Caco-2 (cell line): ENCODE measurements around the gene ZNF511. TPM values are rescaled to one million over a fixed set of nuclear protein-coding genes. Genes with fewer than 3 reads are reported as not detected.

Experiments
- BruUV-seq: library from RNA; stranded (reverse); fragments of 400-500 nt; replicated peaks from 2 replicates; lab custom pipeline; 2021; lab: Mats Ljungman, UMichigan
- CTCF ChIA-PET: fragments of 300-600 bp; sonication (Branson Sonifier 250); formaldehyde crosslinking; loops from one replicate; lab custom pipeline; 2022; ENCODE audit warnings: antibody characterized with exemption; lab: Charles Lee
- POLR2A ChIA-PET: fragments of 300-600 bp; sonication (Branson Sonifier 250); formaldehyde crosslinking; loops from one replicate; lab custom pipeline; 2022; ENCODE audit warnings: antibody characterized with exemption; lab: Charles Lee
- DNase-seq, 2 experiments: peaks; one replicate each; pipeline versions ENCODE4 v3.0.0 to v3.0.0-alpha.2; 2020 to 2022
- H3K27me3 ChIP-seq: replicated peaks from 2 replicates; pipeline ENCODE4 v1.6.0; 2011; ENCODE audit warnings: low read length; ENCODE audit not compliant: control insufficient read depth, insufficient read depth
- H3K36me3 ChIP-seq: 2 replicates; pipeline ENCODE4 v1.5.1; 2011; ENCODE audit warnings: low read length; ENCODE audit not compliant: control insufficient read depth, insufficient read depth
- H3K4me1 ChIP-seq: fragments of 250-450 bp; sonication (Bioruptor Pico); 2 replicates; pipeline ENCODE4 v1.5.1; 2020; ENCODE audit warnings: mild to moderate bottlenecking
- H3K4me3 ChIP-seq: 2 replicates; pipeline ENCODE4 v1.5.1; 2011; ENCODE audit warnings: low read depth, mild to moderate bottlenecking, control low read depth, low read length
- H3K9me3 ChIP-seq: fragments of 250-450 bp; sonication (Bioruptor Pico); 2 replicates; pipeline ENCODE4 v1.5.1; 2020; ENCODE audit warnings: mild to moderate bottlenecking, moderate library complexity
- H3K27ac Mint-ChIP-seq: one replicate; pipeline ENCODE4 v1.8.0; 2022; ENCODE audit warnings: mixed read lengths; ENCODE audit not compliant: unreplicated experiment
- H3K27me3 Mint-ChIP-seq: one replicate; pipeline ENCODE4 v1.8.0; 2022; ENCODE audit warnings: mixed read lengths; ENCODE audit not compliant: insufficient read depth, unreplicated experiment
- H3K36me3 Mint-ChIP-seq: one replicate; pipeline ENCODE4 v1.8.0; 2022; ENCODE audit warnings: mild to moderate bottlenecking, mixed read lengths; ENCODE audit not compliant: insufficient read depth, unreplicated experiment
- H3K4me1 Mint-ChIP-seq: one replicate; pipeline ENCODE4 v1.8.0; 2022; ENCODE audit warnings: low read depth, mixed read lengths; ENCODE audit not compliant: unreplicated experiment
- H3K4me3 Mint-ChIP-seq: one replicate; pipeline ENCODE4 v1.8.0; 2022; ENCODE audit warnings: mild to moderate bottlenecking, moderate library complexity, mixed read lengths; ENCODE audit not compliant: unreplicated experiment
- H3K9me3 Mint-ChIP-seq: one replicate; pipeline ENCODE4 v1.8.0; 2022; ENCODE audit warnings: mixed read lengths; ENCODE audit not compliant: unreplicated experiment
- CTCF ChIP-seq, 2 experiments: fragments of 200-600 bp in 1 of 2; IDR thresholded peaks; 1 replicate in 1 of 2; 2 replicates in 1 of 2; pipeline versions ENCODE4 v1.5.1 to v1.8.0; 2011 to 2022; ENCODE audit warnings: antibody characterized with exemption in 1 of 2, control low read depth in 1 of 2, inconsistent platforms in 1 of 2, low read depth in 1 of 2, low read length in 1 of 2, mild to moderate bottlenecking in 1 of 2, moderate library complexity in 1 of 2; ENCODE audit not compliant: insufficient read depth in 1 of 2, severe bottlenecking in 1 of 2, unreplicated experiment in 1 of 2
- intact Hi-C: fragments of 100-400 bp; cut with micrococcal nuclease; formaldehyde crosslinking; loops from one replicate; pipeline ENCODE4 v1.10.0; 2022; ENCODE audit not compliant: unreplicated experiment
- total RNA-seq: library from RNA; stranded (reverse); gene quantifications from 2 replicates; pipeline ENCODE4 v1.2.3, GENCODE V29; 2022

Gene ZNF511
- total RNA-seq, 1 experiment from 2014 or later: 98.5 TPM

- H3K4me3 Mint-ChIP-seq: peak overlapping the region; percentile 66
Measured at GRCh38 chr10:133329491-133330202, 20.9 kb downstream of the ZNF511 start.

GRCh38 chr10:133332936-133333699, 24.4 kb downstream of the ZNF511 start:
- Histone ChIP-seq H3K36me3 (no peaks in the 10 kb centered on the region), H3K4me1 (peaks cover 22% of the 10 kb centered on the region), H3K27me3 (peaks cover 7% of the 10 kb centered on the region), H3K9me3 (peaks cover 9% of the 10 kb centered on the region), H3K4me3 (no peak overlapping the region)
- H3K27me3 Mint-ChIP-seq: peaks cover 32% of the 10 kb centered on the region
- H3K36me3 Mint-ChIP-seq: peaks cover 11% of the 10 kb centered on the region
- H3K27ac Mint-ChIP-seq: no peak overlapping the region
- no peaks in the 10 kb centered on the region for H3K9me3 Mint-ChIP-seq
- no peak for DNase-seq
- H3K4me3 Mint-ChIP-seq: no peak overlapping the region
- CTCF ChIA-PET: interaction anchor here (1.0 kb wide), 1 partner anchor 25 kb away, joined by 3 read pairs; the partner anchor contains the start of gene FUOM
- POLR2A ChIA-PET: no interaction called here
- intact Hi-C loops: no loop called here
- no TSS peak for BruUV-seq
- TF ChIP-seq CTCF (IDR thresholded peaks at IDR 0.05; ENCODE audit: insufficient read depth in 1 of 2, low read depth in 1 of 2, low read length in 1 of 2, severe bottlenecking in 1 of 2, unreplicated experiment in 1 of 2): no peak
- H3K4me1 Mint-ChIP-seq: no peaks in the 10 kb centered on the region

More at GRCh38 chr10:133329491-133330202, 20.9 kb downstream of the ZNF511 start:
- DNase-seq: peak; percentile 88 to 93
- H3K36me3 ChIP-seq: no peaks in the 10 kb centered on the region
- no TSS peak for BruUV-seq
- Mint-ChIP-seq H3K9me3 (no peaks in the 10 kb centered on the region), H3K27me3 (peaks cover 32% of the 10 kb centered on the region), H3K4me1 (peaks cover 7% of the 10 kb centered on the region), H3K36me3 (peaks cover 6% of the 10 kb centered on the region), H3K27ac (no peak overlapping the region)
- H3K4me1 ChIP-seq: peaks cover 12% of the 10 kb centered on the region
- ChIA-PET POLR2A (interaction anchor here (0.6 to 1.1 kb wide), 2 partner anchors 19 to 28 kb away, joined by 3 to 4 read pairs; partner anchors contain the start of gene FUOM), CTCF (interaction anchor here (0.6 to 2.1 kb wide), 13 partner anchors 10 to 153 kb away, joined by 3 to 11 read pairs (median 3); partner anchors contain the start of genes FUOM and MTG1)
- H3K4me3 ChIP-seq: peak overlapping the region; percentile 11; the same call in 1 of the 2 replicates
- 0 out of 2 replicates have a peak, but pooled peaks cover 3% of the 10 kb centered on the region for H3K27me3 ChIP-seq
- peak; percentile 98 to 99 for TF ChIP-seq CTCF (IDR thresholded peaks at IDR 0.05; ENCODE audit: insufficient read depth in 1 of 2, low read depth in 1 of 2, low read length in 1 of 2, severe bottlenecking in 1 of 2, unreplicated experiment in 1 of 2)
- peaks cover 5% of the 10 kb centered on the region; the same call in 1 of the 2 replicates for H3K9me3 ChIP-seq
- intact Hi-C loops: loop anchor here (1.0 to 5.0 kb wide), 4 partner anchors 21 to 191 kb away; partner anchors contain the start of genes ECHS1 and MTG1
